Suprapubic skin (tissue), 4 donors: ENCODE measurements around the gene SLC16A2. TPM values are rescaled to one million over a fixed set of nuclear protein-coding genes. Genes with fewer than 3 reads are reported as not detected.

Source experiments
- DNase-seq, 2 donors: peaks; one replicate each; pipeline ENCODE4 v3.0.0-alpha.2; 2019; ENCODE audit warnings: low spot score in 2 of 2
- H3K27ac ChIP-seq: fragments of 200-600 bp; sonication (generic); one replicate; pipeline ENCODE4 v1.5.1; 2019
- H3K27me3 ChIP-seq: fragments of 200-600 bp; sonication (generic); one replicate; pipeline ENCODE4 v1.5.1; 2019
- H3K36me3 ChIP-seq: fragments of 200-600 bp; sonication (generic); one replicate; pipeline ENCODE4 v1.5.1; 2019
- H3K4me1 ChIP-seq: fragments of 200-600 bp; sonication (generic); one replicate; pipeline ENCODE4 v1.5.1; 2019
- H3K4me3 ChIP-seq: fragments of 200-600 bp; sonication (generic); one replicate; pipeline ENCODE4 v1.5.1; 2019; ENCODE audit warnings: mild to moderate bottlenecking
- H3K9me3 ChIP-seq: fragments of 200-600 bp; sonication (generic); one replicate; pipeline ENCODE4 v1.5.1; 2019
- CTCF ChIP-seq, 2 donors: fragments of 200-600 bp in 1 of 2; fragments of 450-650 bp in 1 of 2; sonication (generic) in 1 of 2; IDR thresholded peaks; one replicate each; pipeline ENCODE4 v1.5.1; 2016 to 2019; ENCODE audit warnings: antibody characterized with exemption in 2 of 2, mild to moderate bottlenecking in 1 of 2, moderate library complexity in 1 of 2
- EP300 ChIP-seq: sonication (generic); formaldehyde crosslinking; IDR thresholded peaks from one replicate; pipeline ENCODE4 v1.6.1; 2017; ENCODE audit warnings: antibody characterized with exemption
- POLR2A ChIP-seq, 2 donors: fragments of 450-650 bp; IDR thresholded peaks; one replicate each; pipeline ENCODE4 v1.6.1; 2017; ENCODE audit warnings: antibody characterized with exemption in 2 of 2, mild to moderate bottlenecking in 2 of 2, moderate library complexity in 2 of 2
- POLR2AphosphoS5 ChIP-seq, 3 donors: sonication (generic); formaldehyde crosslinking; IDR thresholded peaks; one replicate each; pipeline ENCODE4 v1.6.1; 2017; ENCODE audit warnings: antibody characterized with exemption in 3 of 3
- WGBS: methylation state at CpG from one replicate; pipeline ENCODE4 v1.1.5; 2018; 5-methylcytosine and 5-hydroxymethylcytosine counted together
- total RNA-seq, 4 donors: library from RNA; depleted of rRNA; stranded (reverse); fragments of >200 nt; gene quantifications; one replicate each; pipeline ENCODE4 v1.1.0, GENCODE V29; 2016

Gene SLC16A2
- total RNA-seq, 4 donors from 2014 or later: 2.6 to 6.0 (median 3.7) TPM

DNA sequence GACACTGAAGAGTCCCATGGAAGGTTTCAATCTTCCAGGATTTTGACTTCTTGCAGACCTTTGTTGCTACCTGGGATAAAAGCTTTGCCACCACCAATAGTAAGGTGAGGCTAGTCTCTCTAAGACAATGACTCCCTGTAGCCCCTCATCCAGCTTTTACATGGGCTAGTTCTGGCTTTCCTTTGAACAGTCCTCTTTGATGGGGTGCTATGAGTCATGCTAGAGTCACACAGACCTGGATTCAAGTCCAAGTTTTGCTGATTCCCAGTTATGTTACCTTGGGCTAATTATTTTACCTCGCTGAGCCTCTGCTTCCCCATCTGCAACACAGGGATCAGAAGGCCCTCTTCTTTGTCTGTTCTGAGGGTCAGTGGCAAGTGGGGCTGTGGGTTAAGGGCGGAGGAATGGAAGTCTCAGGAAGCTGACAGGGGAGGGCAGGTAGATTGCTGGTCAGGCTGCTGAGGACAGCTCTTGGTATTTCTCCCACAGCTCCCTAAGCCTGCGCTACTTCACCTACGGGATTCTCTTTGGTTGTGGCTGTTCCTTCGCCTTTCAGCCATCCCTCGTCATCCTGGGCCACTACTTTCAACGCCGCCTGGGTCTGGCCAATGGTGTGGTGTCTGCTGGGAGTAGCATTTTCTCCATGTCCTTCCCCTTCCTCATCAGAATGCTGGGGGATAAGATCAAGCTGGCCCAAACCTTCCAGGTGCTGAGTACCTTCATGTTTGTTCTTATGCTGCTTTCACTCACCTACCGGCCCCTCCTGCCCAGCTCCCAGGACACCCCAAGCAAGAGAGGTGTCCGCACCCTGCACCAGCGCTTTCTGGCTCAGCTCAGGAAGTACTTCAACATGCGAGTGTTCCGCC lies 102.8 kb downstream of the SLC16A2 start:
- H3K27ac ChIP-seq: no peak overlapping the region
- H3K27me3 ChIP-seq: no peaks in the 10 kb centered on the region
- no peaks in the 10 kb centered on the region for H3K36me3 ChIP-seq
- TF ChIP-seq POLR2A (IDR thresholded peaks at IDR 0.05) (no peak), CTCF (IDR thresholded peaks at IDR 0.05) (no peak), POLR2AphosphoS5 (IDR thresholded peaks at IDR 0.05) (no peak), EP300 (no peak)
- H3K4me1 ChIP-seq: no peaks in the 10 kb centered on the region
- no peak for DNase-seq
- 83% methylated on average over 13 of the region's 13 CpGs for WGBS
- H3K4me3 ChIP-seq: no peak overlapping the region
- H3K9me3 ChIP-seq: no peaks in the 10 kb centered on the region

GRCh38 chrX:74525116-74525515 lies 103.8 kb downstream of the SLC16A2 start:
- no peak overlapping the region for H3K4me3 ChIP-seq
- TF ChIP-seq POLR2A (IDR thresholded peaks at IDR 0.05): no peak
- no peaks in the 10 kb centered on the region for H3K4me1 ChIP-seq
- no peaks in the 10 kb centered on the region for H3K27me3 ChIP-seq
- no peak for DNase-seq
- H3K9me3 ChIP-seq: no peaks in the 10 kb centered on the region
- no peaks in the 10 kb centered on the region for H3K36me3 ChIP-seq
- H3K27ac ChIP-seq: no peak overlapping the region

DNA sequence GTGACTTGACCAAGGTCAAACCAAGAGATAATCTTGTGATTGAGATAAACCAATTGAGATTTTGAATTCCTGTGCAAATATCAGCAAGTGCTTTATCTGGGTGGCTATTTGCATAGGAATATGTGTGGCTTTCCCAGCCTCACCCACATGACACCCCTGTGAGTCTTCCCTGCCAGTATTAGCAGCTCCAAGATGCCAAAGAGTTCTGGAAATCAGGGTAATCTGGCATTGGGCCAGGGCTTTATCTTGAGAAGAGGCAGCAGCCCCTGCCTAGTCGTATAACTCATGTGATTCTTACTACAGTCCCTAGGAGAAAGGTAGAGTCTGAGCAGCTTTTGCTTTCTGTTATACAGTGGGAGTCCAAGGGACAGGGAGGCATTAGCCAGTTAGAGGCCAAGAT lies 105.5 kb downstream of the SLC16A2 start:
- Histone ChIP-seq H3K27me3 (no peaks in the 10 kb centered on the region), H3K4me1 (no peaks in the 10 kb centered on the region), H3K4me3 (no peak overlapping the region), H3K27ac (no peak overlapping the region), H3K9me3 (no peaks in the 10 kb centered on the region), H3K36me3 (no peaks in the 10 kb centered on the region)
- TF ChIP-seq CTCF (IDR thresholded peaks at IDR 0.05): no peak
- TF ChIP-seq POLR2AphosphoS5 (IDR thresholded peaks at IDR 0.05): no peak
- no peak for TF ChIP-seq POLR2A (IDR thresholded peaks at IDR 0.05)
- TF ChIP-seq EP300: no peak
- no peak for DNase-seq
- 63% methylated on average over 1 of the region's 1 CpG for WGBS

- no peak for DNase-seq
- Histone ChIP-seq H3K4me3 (no peak overlapping the region), H3K36me3 (no peaks in the 10 kb centered on the region), H3K4me1 (no peaks in the 10 kb centered on the region), H3K27ac (no peak overlapping the region), H3K9me3 (no peaks in the 10 kb centered on the region), H3K27me3 (no peaks in the 10 kb centered on the region)
- TF ChIP-seq POLR2AphosphoS5 (IDR thresholded peaks at IDR 0.05) (no peak), EP300 (no peak), POLR2A (IDR thresholded peaks at IDR 0.05) (no peak), CTCF (IDR thresholded peaks at IDR 0.05) (no peak)
- 63% methylated on average over 4 of the region's 4 CpGs for WGBS
Observed at GRCh38 chrX:74527350-74527749, 106.1 kb downstream of the SLC16A2 start.

DNA sequence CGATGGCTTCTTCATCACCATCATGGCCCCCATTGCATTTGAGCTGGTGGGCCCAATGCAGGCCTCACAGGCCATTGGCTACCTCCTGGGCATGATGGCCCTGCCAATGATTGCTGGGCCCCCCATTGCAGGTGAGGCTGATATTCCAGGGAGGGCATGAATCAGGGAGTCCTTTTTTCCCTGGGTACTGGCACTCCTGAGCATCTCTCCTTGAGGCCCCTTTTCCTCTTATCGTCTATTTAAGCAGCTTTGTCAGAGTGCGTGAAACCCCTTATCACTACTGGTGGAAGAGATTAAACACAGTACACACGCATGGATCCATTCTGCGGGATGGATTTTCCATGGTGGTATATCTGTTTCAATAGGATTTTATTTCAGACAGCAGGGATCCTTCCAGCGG lies 108.0 kb downstream of the SLC16A2 start:
- Histone ChIP-seq H3K9me3 (no peaks in the 10 kb centered on the region), H3K36me3 (no peaks in the 10 kb centered on the region), H3K4me3 (no peak overlapping the region), H3K27me3 (no peaks in the 10 kb centered on the region), H3K27ac (no peak overlapping the region), H3K4me1 (no peaks in the 10 kb centered on the region)
- WGBS: 93% methylated on average over 6 of the region's 6 CpGs
- TF ChIP-seq POLR2A (IDR thresholded peaks at IDR 0.05) (no peak), POLR2AphosphoS5 (IDR thresholded peaks at IDR 0.05) (no peak), CTCF (IDR thresholded peaks at IDR 0.05) (no peak), EP300 (no peak)
- DNase-seq: no peak
